ENCODE data around the gene TNFRSF9. TPM values are rescaled to one million over a fixed set of nuclear protein-coding genes. Genes with fewer than 3 reads are reported as not detected.

TNFRSF9 gene
- total RNA-seq, 1 experiment from 2014 or later = not detected

- H3K4me3 Mint-ChIP-seq = no peak overlapping the region
- no peak overlapping the region for H2BK120ac ChIP-seq (ENCODE audit: low read depth, low read length, poor library complexity, severe bottlenecking)
- no peak overlapping the region for H2BK5ac ChIP-seq (ENCODE audit: insufficient read length, low read length)
- H3K56ac ChIP-seq (ENCODE audit: insufficient read length, low read depth, low read length) = no peak overlapping the region
- peaks cover 2% of the 10 kb centered on the region in 2 experiments for H3K4me1 Mint-ChIP-seq
- no peaks in the 10 kb centered on the region for H4K20me1 ChIP-seq (ENCODE audit: control insufficient read depth, insufficient read depth, insufficient read length)
- no peak overlapping the region for H3K4ac ChIP-seq (ENCODE audit: low read depth, low read length)
- peak; percentile 97 for TF ChIP-seq CTCF (conservative IDR thresholded peaks at IDR 0.05)
- no peaks in the 10 kb centered on the region for H3K9me3 ChIP-seq (ENCODE audit: control insufficient read depth, low read depth, low read length)
- H3K27ac ChIP-seq (ENCODE audit: insufficient read length, low read depth, low read length) = no peak overlapping the region
- peaks cover 53 to 74% (median 59%) of the 10 kb centered on the region in 3 experiments for H3K36me3 Mint-ChIP-seq (ENCODE audit: insufficient read depth in 1 of 3, low read depth in 3 of 3)
- no peak overlapping the region for H4K91ac ChIP-seq (ENCODE audit: insufficient read length, low read depth, low read length)
- no peak overlapping the region for H4K8ac ChIP-seq (replicated peaks; ENCODE audit: insufficient read length, low read depth, low read length)
- H3K79me1 ChIP-seq (ENCODE audit: insufficient read depth, low read depth, low read length, poor library complexity, severe bottlenecking) = peaks cover 6% of the 10 kb centered on the region
- H3K4me1 ChIP-seq (ENCODE audit: insufficient read depth, low read length) = no peaks in the 10 kb centered on the region
- DNase-seq = peak; percentile 90
- no peak overlapping the region for H2BK12ac ChIP-seq (ENCODE audit: insufficient read length, low read depth, low read length)
- no peak overlapping the region for H2AK5ac ChIP-seq (ENCODE audit: insufficient read length, low read length)
- H3K18ac ChIP-seq (ENCODE audit: insufficient read length, low read depth, low read length) = no peak overlapping the region
- no peaks in the 10 kb centered on the region for H3K27me3 ChIP-seq (ENCODE audit: insufficient read depth, low read length)
- no peak overlapping the region for H2BK20ac ChIP-seq (ENCODE audit: low read depth, low read length, poor library complexity, severe bottlenecking)
- H3K27ac Mint-ChIP-seq = no peak overlapping the region
- H3K79me2 ChIP-seq (ENCODE audit: insufficient read depth, low read length) = no peaks in the 10 kb centered on the region; the same call in 1 of the 2 replicates
- no peaks in the 10 kb centered on the region for H3K23me2 ChIP-seq (ENCODE audit: insufficient read length, low read depth, low read length, poor library complexity, severe bottlenecking)
- H3K14ac ChIP-seq (ENCODE audit: insufficient read depth, low read length) = no peak overlapping the region
- no peak overlapping the region for H3T11ph ChIP-seq (ENCODE audit: low read length)
- WGBS (ENCODE audit: extremely low coverage, insufficient read length, low lambda C conversion rate) = no CpG with 5 or more reads among the region's 8 CpGs
- H3K23ac ChIP-seq (ENCODE audit: insufficient read length, low read depth, low read length) = no peak overlapping the region
- no peaks in the 10 kb centered on the region for H3K27me3 Mint-ChIP-seq (ENCODE audit: low read depth)
- H3K4me2 ChIP-seq (ENCODE audit: insufficient read depth, insufficient read length, low read length) = no peak overlapping the region
- no peak overlapping the region for H3K9ac ChIP-seq (ENCODE audit: extremely low read depth, insufficient read length, low read length)
- H2BK15ac ChIP-seq (ENCODE audit: low read depth, low read length) = no peak overlapping the region
- H3K9me3 Mint-ChIP-seq = no peaks in the 10 kb centered on the region
- H4K5ac ChIP-seq (ENCODE audit: insufficient read length, low read depth, low read length) = no peak overlapping the region
- no peak overlapping the region for H2AFZ ChIP-seq (ENCODE audit: low read length)
These were observed 34.7 kb upstream of the TNFRSF9 start for GRCh38 chr1:7975212-7975865.
